ENCODE results near the gene RYR2.

The RYR2 gene

DNA sequence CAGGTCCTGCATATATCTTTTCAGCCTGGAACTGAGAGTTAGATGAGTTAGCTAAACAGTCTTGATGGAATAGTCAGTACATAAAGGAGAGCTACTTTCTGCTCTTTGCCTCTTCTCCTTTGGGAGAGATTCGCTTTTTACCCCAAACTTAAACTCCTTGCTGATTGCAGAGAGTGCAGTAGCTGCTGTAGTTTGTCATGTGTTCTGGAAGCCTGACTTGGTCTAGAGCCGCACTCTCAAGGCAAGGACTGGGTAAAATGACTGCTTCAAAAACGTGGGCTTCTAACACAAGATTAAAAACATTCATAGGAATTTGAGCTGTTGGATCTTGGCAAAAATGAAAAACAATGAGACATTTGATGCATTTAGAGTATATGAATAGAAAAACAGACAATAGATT lies 351.6 kb downstream of the RYR2 start:
- no peak for DNase-seq (ENCODE audit: extremely low spot score)
- no peak for TF ChIP-seq CTCF (IDR thresholded peaks at IDR 0.05; ENCODE audit: control extremely low read depth, extremely low read depth, low read depth, missing control alignments)
- ChIA-PET POLR2A (no interaction called here), CTCF (interaction anchor here (1.1 to 1.2 kb wide), 2 partner anchors 23 to 634 kb away, joined by 3 to 4 read pairs; no protein-coding TSS in a partner anchor)

- DNase-seq (ENCODE audit: extremely low spot score), result no peak
- ChIA-PET POLR2A (no interaction called here), CTCF (no interaction called here)
- no peak for TF ChIP-seq CTCF (IDR thresholded peaks at IDR 0.05; ENCODE audit: control extremely low read depth, extremely low read depth, low read depth, missing control alignments)
These were observed 352.3 kb downstream of the RYR2 start for GRCh38 chr1:237394281-237394680.

DNA sequence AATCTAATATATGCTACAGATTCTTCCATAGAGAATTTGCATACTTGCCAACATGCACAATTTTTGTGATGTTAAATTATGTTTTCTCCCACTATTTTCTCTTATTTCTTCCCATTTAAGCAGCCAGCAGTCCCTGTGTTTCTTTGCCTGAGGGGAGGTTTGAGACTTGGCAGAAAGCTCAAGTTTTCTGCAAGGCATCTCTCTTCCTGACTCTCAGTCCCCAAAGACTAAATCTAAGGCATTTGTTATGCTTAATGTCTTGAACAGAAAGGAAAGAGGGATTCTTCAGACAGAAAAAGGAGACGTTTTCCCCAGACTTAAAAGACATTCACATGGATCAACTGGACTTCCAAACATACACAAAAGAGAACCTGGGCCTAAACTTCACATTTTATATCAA lies 354.4 kb downstream of the RYR2 start:
- POLR2A ChIA-PET, result no interaction called here
- TF ChIP-seq CTCF (IDR thresholded peaks at IDR 0.05; ENCODE audit: control extremely low read depth, extremely low read depth, low read depth, missing control alignments), result no peak
- DNase-seq (ENCODE audit: extremely low spot score), result no peak
- CTCF ChIA-PET, result no interaction called here

DNA sequence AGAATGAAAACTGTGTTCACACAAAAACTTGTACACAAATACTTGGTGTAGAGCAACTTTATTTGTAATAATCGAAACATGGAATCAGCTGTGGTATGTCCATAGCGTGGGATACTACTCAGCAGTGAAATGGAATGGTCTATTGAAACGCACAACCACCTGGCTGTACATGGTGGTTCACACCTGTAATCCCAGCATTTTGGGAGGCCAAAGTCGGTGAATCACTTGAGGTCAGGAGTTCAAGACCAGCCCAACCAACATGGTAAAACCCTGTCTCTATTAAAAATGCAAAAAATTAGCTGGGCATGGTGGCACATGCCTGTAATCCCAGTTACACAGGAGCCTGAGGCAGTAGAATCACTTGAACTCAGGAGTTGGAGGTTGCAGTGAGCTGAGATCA lies 356.8 kb downstream of the RYR2 start:
- TF ChIP-seq CTCF (IDR thresholded peaks at IDR 0.05; ENCODE audit: control extremely low read depth, extremely low read depth, low read depth, missing control alignments), result no peak
- ChIA-PET POLR2A (no interaction called here), CTCF (interaction anchor here (3.7 kb wide), 1 partner anchor 12 kb away, joined by 12 read pairs; no protein-coding TSS in a partner anchor)
- no peak for DNase-seq (ENCODE audit: extremely low spot score)

GRCh38 chr1:237405912-237406311 lies 363.9 kb downstream of the RYR2 start:
- POLR2A ChIA-PET, result no interaction called here
- no peak for DNase-seq (ENCODE audit: extremely low spot score)
- CTCF ChIA-PET, result interaction anchor here (2.0 kb wide), 1 partner anchor 19 kb away, joined by 5 read pairs; no protein-coding TSS in a partner anchor
- no peak for TF ChIP-seq CTCF (IDR thresholded peaks at IDR 0.05; ENCODE audit: control extremely low read depth, extremely low read depth, low read depth, missing control alignments)

DNA sequence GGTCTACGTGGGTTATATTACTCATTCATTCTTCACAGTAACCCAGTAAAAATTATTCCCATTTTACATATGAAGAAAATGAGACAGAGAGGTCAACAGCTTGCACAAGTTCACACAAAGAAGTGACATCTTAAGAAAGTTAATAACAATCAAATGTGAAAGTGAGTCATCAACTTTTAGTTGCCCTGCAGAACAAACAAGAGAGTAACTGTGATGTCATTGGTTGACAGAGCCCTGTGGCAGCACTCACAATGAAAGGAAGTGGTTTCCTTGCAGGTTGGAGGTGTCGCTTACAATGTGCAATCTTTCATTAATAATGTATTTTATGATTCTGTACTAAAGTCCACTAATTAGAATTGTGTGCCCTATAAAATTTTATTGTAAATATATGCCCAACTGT lies 369.6 kb downstream of the RYR2 start:
- POLR2A ChIA-PET, result no interaction called here
- TF ChIP-seq CTCF (IDR thresholded peaks at IDR 0.05; ENCODE audit: control extremely low read depth, extremely low read depth, low read depth, missing control alignments), result no peak
- CTCF ChIA-PET, result interaction anchor here (0.8 kb wide), 1 partner anchor 12 kb away, joined by 4 read pairs; no protein-coding TSS in a partner anchor
- no peak for DNase-seq (ENCODE audit: extremely low spot score)

Measured in GM10248 (cell line).